ENCODE results near the gene NAT8L.

Gene NAT8L

DNA sequence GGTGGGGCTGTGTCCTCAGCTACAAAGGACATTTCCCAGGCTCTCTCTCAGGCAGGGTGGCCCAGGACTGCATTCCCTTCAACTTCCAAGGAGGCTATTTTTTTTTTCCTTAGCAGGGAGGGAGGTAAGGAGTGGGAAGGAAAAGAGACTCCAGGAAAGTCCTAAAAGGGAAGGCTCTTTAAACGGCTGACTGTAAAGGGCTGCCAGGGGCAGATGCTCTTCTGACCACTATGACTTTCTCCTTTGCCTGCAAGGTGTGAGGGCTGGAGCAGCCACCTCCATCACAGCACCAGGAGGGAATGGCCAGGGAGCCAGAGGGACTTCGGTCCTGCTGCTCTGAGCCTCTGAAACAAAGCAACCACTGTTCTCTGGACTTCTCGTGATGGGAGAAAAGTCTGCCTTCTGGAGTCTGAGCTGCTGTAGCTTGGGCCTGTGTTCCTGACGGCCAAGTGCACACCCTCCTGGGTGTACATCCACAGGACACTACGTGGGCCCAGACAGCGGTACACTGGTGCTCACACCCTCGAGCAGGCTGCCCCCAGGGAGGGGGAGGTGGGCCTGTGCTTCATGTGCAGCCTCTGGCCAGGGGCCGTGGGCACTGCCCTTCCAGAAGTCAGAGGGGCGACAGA is 17.9 kb downstream of the NAT8L start:
- no peak for DNase-seq

DNA sequence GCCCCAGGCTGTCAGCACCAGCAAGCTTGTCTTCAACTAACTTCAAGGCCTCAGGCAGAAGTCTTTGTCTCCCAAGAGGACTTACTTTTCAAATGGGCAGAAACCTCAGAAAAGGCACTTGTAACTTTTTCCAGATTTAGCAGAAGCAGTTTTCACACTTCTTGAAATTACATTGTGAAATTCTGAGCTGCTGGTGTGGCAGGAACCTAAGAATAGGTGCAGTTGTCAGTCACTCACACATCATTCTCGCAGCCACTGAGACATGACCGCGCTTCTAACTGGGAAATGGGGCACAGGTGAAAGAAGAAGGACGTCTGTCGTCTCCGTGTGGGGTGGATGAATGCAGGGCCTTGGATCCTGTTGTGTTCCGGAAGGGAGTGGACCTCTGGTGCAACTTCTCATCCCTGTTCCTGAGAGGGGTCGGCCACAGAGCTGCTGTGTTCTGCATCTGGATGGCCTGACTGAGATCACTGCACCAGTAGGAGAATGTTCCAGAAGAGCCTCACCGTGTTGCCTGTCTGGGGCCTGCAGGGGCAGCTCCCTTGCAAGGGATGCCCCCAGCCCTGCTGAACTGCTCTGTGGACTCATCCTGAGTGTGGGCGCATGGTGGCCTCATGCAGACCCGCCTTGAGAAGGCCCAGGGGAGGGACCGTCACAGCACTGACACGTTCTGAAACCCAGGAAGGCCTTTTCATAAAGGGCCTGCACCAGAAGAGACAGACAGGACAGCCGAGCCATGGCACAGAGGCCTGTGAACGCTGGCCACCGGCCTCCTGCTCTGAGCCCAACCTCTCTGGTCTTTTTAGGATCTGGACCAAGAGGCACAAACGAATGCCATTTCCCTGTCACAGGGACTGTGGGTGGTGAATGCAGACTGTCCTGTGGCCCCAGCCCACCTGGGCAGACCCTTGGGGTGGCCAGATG is 18.7 kb downstream of the NAT8L start:
- DNase-seq: no peak

DNA sequence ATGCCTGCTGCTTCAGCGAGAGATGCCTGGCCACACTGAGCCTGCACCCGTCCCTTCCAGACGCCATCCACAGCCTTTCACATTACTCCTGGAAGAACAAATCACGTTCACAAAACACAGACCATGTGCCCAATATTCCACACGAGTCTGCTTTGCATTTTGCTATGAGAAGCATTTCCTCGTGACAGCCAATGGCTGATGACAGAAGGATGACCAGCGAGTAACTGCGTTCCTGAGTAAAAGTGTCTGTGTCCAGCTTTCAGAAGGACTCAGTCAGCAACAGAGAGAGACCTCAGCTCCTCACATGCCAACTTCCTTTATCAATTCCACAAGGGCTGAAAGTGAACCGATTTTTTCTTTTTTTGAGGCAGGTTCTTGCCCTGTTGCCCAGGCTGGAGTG is 19.5 kb downstream of the NAT8L start:
- no peak for DNase-seq

DNA sequence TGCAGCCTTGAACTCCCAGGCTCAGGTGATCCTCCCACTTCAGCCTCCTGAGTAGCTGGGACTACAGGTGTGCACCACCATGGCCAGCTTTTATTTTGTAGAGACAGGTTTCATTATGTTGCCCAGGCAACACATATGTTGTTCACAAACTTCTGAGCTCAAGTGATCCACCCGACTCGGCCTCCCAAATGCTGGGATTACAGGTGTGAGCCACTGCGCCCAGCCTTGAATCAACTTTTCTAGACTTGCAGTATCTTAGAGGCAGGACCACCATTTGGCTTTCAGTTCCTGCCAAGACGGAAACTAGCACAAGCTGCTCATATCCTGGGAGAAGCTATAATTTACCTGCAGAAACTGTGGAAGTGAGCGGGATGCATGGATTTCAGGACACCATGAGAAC is 19.9 kb downstream of the NAT8L start:
- DNase-seq: no peak

DNA sequence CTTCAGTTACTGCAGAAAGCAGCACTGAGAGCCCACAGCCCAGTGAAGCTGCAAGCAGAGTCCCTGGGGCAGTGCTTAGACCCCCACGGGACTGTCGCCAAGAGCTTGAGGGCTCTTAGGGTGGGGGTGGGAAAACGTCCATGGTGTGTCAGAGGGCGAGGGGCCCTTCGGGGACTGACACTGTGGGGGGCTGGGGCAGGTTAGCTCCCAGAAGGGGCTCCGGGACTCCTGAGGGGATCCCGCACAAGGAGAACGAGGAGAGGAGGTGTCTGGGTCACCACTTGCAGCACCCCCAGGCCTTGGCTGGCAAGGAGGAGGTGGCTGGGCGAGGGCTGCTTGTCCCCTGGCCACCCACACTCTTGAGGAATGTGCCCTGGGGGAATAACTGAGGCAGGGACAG is 20.8 kb downstream of the NAT8L start:
- DNase-seq: no peak

DNA sequence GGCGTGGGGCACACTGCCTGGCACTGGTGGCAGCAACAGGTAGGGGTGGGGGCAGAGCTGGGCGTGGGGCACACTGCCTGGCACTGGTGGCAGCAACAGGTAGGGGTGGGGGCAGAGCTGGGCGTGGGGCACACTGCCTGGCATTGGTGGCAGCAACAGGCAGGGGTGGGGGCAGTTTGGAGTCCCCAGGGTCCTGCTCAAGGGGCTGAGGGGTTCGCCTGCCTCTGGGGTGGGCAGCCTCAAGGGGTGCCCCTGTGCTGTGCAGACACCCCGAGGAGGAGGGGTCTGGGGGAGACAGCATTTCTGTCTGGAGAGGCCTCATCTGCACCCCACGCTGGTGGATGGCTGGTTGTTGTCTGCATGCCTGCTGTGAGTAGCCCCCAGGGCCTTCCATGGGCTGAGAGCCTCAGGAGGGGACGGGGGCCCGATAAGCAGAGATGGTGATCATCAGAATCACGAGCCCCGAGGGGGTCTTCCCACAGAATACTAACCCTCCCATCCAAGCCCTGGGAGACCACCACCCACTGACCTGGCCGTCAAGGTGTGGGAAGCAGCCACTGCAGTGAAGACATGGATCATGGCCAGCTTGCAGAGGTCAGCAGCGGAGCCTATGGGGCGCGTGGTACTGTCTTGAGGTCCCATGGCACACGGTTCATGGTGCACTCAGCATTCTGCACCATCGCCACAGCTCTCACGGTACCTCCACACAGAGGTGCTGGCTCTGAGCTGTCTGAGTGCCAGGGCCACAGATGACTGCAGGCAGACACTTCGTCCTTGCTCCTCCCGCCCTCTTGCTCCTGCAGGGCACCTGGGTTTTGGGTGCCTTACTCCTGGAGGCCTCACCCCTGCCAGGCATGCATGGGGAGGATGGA is 21.5 kb downstream of the NAT8L start:
- no peak for DNase-seq

DNA sequence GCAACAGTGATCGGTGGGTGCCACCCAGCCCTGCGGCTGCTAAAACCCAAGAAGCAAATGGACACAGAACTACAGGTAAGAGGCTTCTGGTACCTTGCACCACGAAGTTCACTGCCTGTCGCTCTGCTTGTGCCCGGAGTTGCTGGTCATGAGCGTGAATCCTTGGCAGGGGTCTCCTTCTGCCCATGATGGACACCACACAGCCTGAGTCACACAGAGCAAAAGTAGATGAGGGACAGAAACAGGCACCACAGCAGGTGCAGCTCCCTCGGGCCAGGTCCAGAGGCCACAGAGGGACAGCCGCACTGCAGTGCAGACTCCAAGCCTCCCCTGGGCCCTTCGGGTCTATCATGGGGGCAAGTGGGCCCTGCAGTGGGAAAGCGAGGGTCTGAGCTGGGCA is 22.4 kb downstream of the NAT8L start:
- no peak for DNase-seq

DNA sequence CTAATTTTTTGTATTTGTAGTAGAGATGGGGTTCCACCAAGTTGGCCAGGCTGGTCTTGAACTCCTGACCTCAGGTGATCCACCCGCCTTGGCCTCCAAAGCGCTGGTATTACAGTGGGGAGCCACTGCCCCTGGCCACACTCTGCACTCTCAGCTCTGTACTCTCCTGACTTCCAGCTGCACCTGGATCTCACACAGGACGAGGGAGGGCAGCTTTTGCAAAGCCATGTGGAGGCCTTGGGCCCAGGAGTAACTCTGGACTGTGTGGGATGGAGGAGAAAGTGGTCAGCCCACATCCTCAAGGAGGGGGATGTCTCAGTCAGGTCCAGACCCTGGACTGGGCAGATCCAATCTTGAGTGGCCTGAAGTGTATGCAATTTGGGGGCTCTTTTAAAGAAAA is 23.0 kb downstream of the NAT8L start:
- no peak for DNase-seq

DNA sequence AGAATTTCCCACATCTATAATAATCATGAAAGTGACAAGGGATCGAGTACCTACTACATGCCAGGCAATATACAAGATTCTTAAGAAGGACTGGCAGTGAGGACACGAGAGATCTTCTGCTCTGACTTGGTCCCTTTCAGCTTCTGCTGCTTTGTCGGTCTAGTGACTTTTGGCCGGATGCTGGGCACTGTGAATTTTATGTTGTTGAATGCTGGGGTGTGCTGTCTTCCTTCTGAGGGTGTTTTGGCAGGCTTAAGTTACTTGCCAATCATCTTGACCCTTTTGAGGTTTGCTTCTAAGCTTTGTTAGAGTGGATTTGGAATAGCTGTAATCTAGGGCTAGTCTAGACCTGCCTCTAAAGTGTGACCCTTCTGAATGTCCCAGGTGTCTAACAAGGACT is 23.5 kb downstream of the NAT8L start:
- no peak for DNase-seq

DNA sequence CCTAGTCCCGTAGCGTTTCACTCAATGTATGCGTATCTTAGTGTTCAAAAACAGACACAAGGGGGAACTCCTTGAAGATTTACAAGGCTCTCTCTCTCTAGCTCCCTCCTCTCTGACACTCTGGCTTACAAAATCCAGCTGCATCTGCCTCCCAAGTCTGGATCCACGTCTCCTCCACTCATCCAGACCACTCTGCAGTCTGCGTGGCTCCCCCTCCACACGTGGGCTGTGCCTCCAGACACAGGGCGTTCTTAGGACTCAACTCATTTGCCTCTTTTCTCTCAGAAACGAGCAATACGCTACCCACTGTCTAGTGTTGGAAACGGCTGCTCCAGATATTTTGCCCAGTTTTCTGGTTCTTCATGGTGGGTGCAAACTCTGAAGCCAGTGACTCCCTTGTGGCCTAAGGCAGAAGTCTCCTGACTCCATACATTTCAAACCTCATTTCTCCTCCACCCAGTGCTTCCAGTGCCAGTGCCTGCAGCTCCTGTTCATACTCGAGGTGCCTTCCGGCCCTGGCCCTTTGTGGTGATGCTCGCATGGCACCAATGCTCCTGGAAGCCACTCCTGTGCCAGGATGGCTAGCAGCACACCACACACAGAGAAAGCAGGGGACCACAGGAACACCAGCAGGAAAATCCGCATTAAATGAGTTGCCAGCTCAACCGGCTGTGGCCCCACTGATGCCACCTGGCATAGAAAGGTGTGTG is 24.1 kb downstream of the NAT8L start:
- DNase-seq: no peak

DNA sequence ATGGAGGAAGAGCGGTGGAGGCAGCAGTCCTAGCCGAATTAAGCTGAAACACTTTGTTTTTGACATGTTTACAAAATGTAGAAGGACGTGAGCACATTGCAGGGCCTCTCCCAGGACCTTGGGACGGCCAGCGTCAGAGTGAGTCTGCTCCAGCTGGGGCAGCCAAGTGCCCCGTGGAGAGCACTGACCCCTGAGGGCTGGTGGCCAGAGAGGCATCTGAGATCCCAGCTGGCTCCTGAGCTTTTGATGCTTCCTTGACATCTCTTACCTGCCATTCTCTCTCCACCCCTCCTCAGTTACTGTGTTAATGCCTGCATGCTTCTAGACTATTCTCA is 24.7 kb downstream of the NAT8L start:
- no peak for DNase-seq

DNA sequence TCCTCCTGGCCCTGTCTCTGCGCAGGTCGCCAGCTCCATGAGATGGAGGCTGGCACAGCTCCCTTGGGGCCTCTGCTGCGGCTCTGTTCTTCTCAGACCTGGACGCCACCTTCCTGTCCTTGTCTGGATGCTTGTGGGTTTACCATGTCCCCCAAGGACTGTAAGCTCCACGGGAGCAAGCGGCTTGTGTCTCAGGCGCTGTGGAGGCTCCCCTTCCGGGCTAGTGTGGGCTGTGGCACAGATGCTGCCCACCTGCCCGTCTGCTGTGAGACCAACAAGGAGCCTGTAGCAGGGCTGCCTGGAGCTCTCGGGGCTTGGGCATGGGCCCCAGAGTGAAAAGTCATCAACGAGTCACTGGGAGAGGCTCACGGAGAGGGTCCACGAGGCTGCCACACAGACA is 25.2 kb downstream of the NAT8L start:
- DNase-seq: no peak

DNA sequence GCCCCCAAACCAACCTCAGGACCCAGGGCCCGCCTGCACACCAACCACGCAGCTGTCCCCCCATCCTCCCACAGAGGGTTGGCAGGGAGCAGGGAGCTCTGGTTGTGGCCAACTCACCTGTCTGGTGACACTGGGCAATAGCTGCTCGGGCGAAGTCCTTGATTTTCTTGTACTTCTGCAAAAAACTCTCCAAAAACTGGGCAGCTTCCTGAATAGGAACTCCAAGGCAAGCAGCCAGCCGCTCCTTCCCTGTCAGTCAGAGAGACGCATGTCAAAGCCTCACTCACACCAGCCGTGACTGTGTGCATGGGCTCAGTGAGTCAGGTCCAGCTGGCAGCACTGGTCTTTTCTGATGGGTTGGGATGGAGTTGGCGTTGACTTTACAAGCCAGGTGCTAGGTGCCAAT is 26.4 kb downstream of the NAT8L start:
- DNase-seq: no peak

DNA sequence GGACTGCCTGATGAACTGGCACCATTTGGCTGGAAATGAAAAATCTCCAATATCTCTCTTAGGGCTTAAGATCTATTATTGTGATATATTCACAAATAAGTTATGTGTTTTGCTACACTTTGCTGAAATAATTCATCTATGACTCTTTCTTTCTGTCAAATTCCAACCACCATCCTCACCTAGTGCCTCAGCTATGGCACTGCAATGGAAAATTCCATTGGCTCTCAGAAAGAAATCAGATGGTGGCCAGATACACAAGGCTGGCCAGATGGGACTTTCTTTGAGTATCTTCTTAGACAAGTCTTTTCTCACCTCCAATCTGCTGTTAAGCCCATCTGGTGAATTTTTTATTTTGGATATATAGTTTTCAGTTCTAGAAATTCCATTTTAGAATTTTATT is 28.0 kb downstream of the NAT8L start:
- no peak for DNase-seq

DNA sequence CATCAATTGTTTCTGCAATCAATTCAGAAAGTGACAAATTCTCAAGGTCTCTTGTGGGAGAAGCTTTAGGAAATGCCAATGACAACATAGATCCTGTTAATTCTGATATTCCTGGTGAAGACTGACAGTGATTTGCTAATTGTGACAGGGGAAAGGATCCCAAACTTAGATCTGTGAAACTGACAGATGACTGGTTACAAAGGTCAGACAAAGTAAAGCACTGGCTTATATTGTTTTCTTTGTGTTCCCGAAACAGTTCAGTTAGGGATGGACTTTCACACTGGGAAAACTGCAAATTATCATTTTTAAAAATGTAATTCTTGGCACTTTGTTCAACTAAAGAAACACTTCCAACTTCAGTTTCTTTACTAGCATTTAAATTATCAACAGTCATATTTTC is 30.1 kb downstream of the NAT8L start:
- no peak for DNase-seq

DNA sequence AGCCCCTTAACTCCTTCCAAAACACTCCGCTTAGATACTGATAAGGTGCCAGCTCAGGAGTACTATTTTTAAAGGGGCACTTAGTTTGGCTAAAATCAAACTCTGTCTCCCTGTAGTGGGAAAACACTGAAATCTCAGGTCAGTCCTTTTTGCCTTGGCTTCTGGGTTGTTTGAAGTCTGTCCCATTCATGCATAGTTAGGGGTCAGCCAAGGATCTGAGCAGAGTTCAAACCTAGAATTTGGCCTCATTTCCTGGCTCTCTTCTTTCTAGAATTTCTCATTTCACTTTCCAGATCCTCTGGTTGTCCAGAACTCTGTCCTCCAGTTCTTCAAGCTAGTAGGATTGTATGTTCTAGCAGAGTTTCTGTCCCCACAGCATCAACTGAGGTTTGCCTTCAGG is 31.5 kb downstream of the NAT8L start:
- DNase-seq: no peak

DNA sequence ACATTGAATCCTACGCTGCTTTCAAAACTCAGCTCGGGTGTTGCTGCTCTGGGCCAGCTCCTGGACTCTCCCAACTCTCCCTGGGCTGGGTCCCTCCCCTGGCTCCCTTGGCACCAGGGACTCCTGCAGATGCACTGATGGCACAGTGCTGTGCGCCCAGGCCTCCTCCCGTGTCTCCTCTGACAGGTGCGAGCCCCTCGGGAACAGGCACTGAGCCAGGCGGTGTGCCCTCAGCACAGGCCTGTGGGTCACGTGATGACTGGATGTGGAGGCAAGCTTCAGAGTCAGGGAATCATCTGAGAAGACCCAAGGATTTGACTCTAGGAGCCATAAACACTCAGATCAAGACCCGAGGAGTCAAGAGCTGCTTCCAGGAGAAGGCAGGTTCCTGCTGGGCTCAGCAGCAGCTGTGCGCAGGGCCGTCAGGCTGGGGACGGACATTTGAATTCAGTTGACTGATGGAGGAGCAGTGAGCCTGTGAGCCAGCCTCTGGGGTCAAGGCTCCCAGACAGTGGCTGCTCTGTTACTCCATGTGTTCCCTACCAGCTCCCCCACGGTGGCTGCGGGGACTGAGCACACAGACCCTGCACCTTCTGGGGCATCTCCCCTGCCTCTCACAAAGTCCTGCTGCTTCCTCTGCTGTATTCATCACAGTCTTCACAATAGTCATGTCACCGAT is 33.0 kb downstream of the NAT8L start:
- DNase-seq: no peak

DNA sequence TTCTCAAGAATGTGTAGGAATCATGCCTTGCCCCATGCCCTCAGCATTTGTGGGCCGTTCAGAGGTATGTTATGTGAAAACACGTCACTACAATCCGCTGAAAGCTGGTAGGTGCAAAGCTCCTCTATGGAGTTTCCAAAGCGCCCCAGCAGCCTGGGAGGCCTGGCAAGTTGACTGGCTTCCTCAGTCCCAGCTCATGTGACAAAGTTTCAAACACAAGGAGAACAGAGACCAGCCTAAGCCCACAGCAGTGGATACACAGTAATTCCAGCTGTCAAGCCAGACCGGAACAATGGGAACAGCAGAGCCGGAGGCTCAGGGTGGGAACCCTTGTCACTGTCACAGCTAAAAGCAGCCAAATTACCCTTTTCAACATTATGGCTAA is 33.5 kb downstream of the NAT8L start:
- DNase-seq: no peak

DNA sequence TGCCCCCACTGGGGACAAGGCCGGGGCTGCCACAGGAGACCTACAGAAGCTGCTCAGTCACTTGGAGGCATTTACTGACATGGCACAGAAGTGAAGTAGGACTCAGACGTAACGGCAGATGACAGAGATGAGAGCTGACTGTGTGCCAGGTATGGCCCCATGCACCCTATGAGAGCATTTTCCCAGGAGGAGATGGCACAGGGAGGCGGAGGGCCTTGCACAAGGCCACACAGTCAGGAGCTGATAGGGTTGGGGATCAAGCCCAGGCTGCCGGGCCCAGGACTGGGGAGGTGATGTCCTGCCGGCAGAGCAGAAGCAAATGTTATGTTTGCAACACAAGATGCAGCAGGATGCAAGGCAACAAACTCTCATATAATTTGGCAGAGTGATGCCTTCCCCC is 34.1 kb downstream of the NAT8L start:
- DNase-seq: no peak

DNA sequence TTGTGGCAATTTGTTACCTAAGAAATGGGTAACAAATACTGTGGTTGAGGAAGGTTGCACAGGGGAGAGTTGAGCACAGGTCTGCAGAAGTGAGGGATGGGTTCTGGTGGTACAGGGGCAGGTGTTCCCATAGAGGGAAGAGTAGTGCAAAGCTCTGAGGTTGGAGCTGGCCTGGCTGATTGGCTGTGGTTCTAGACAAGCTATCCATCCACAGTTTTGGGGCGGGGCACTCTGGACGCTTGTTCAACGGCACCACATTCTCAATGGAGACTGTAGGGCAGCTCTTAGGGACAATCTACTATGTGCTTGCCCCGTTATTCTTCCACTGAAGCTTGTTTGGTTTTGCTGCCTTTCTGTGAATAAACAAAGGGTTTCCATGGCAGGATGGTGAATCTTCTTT is 35.4 kb downstream of the NAT8L start:
- DNase-seq: no peak

DNA sequence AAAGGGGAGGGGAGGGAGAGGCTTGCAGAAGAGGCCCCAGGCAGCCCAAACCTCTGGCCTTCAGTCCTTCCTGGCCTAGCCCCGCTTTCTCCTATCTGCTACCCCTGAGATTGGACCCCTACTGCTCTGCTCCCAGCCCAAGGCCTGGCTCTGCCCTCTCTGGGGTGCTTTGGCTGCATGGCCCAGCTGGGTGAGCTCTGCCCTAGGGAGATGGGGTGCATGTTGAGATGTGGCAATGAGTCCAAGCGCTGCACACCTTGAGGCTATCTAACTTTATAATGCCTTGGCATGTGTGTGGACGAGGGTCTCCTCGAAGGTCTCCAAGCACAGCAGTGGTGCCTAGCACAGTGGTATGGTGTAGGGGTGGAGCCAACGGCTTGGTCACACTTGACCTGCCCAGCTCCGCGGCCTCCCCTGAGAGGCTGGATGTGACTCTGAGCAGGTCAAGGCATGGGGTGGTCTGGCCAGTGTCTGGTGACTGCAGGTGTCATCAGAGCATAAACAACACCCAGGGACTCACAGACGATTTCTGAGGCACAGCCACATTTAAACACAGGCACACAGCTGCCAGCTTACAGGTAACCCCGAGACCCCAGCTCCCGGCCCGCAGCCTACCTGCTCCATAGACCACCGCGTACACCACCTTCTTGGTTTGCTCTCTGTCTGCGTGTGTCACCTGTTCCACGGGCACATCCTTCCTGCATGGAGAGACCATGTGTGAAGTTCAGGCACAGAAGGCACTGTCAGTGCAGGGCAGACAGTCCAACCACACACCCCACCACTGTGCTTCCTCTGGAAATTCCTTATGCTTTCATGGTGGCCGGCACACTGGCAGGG is 36.3 kb downstream of the NAT8L start:
- no peak for DNase-seq

All from CD4-positive, alpha-beta T cell treated with Interleukin-10 for 1 hour (primary cell).